ENCODE measurements around the gene ZMIZ1. TPM values are rescaled to one million over a fixed set of nuclear protein-coding genes. Genes with fewer than 3 reads are reported as not detected.
A peak's percentile ranks its signal among the peaks of the same experiment; 100 is the strongest.

The ZMIZ1 gene
- total RNA-seq, 6 experiments from 2014 or later: 38.6 to 60.3 (median 51.2) TPM

- H3K4me1 Mint-ChIP-seq (ENCODE audit: low read depth): peaks cover 52% of the 10 kb centered on the region
- no peak for DNase-seq
- no peak overlapping the region for H3K4me3 Mint-ChIP-seq
- TF ChIP-seq, protein P1, sequence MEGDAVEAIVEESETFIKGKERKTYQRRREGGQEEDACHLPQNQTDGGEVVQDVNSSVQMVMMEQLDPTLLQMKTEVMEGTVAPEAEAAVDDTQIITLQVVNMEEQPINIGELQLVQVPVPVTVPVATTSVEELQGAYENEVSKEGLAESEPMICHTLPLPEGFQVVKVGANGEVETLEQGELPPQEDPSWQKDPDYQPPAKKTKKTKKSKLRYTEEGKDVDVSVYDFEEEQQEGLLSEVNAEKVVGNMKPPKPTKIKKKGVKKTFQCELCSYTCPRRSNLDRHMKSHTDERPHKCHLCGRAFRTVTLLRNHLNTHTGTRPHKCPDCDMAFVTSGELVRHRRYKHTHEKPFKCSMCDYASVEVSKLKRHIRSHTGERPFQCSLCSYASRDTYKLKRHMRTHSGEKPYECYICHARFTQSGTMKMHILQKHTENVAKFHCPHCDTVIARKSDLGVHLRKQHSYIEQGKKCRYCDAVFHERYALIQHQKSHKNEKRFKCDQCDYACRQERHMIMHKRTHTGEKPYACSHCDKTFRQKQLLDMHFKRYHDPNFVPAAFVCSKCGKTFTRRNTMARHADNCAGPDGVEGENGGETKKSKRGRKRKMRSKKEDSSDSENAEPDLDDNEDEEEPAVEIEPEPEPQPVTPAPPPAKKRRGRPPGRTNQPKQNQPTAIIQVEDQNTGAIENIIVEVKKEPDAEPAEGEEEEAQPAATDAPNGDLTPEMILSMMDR (IDR thresholded peaks at IDR 0.05): no peak
- peaks cover 15% of the 10 kb centered on the region for H3K36me3 Mint-ChIP-seq (ENCODE audit: low read depth)
- peaks cover 21% of the 10 kb centered on the region for H3K27me3 Mint-ChIP-seq (ENCODE audit: insufficient read depth)
- H3K27ac Mint-ChIP-seq: peak overlapping the region; percentile 46
- H3K9me3 Mint-ChIP-seq: no peaks in the 10 kb centered on the region
Observed at GRCh38 chr10:79295563-79295962, 226.8 kb downstream of the ZMIZ1 start.

- peaks cover 18% of the 10 kb centered on the region for H3K27me3 Mint-ChIP-seq (ENCODE audit: insufficient read depth)
- no peaks in the 10 kb centered on the region for H3K9me3 Mint-ChIP-seq
- TF ChIP-seq, protein P1 (IDR thresholded peaks at IDR 0.05): no peak
- H3K27ac Mint-ChIP-seq: no peak overlapping the region; the same call in 1 of the 2 replicates
- no peak for DNase-seq
- peaks cover 24% of the 10 kb centered on the region for H3K36me3 Mint-ChIP-seq (ENCODE audit: low read depth)
- H3K4me1 Mint-ChIP-seq (ENCODE audit: low read depth): peaks cover 61% of the 10 kb centered on the region
- H3K4me3 Mint-ChIP-seq: no peak overlapping the region
Observed at GRCh38 chr10:79296431-79296830, 227.7 kb downstream of the ZMIZ1 start.

DNA sequence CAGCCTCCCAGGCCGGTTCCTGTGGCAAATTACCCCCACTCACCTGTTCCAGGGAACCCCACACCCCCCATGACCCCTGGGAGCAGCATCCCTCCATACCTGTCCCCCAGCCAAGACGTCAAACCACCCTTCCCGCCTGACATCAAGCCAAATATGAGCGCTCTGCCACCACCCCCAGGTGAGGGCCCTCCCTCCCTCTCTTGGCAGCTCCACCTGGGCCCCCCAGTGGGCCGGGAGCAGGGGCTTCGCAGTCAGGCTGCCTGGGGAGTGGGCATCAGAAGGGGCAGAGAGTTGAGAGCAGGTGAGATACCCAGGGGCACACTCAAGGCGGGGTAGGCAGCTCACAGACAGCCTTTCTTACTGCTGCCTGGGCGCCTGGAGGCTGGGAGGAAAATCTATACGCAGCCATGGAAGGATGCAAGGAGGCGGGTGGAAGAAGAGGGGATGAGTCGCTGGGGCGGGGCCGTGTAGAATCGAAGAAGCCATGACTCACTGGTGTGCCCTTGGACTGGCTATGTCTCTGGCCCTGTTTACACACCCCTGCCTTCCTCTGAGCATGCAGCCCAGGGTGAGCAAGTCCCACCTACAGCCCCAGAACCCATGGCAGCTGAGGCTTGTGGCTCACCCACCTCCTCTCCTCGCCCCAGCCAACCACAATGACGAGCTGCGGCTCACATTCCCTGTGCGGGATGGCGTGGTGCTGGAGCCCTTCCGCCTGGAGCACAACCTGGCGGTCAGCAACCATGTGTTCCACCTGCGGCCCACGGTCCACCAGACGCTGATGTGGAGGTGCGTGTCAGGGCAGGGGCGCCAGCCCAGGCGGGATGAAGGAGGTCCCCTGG lies 229.9 kb downstream of the ZMIZ1 start:
- peaks cover 26% of the 10 kb centered on the region for H3K36me3 Mint-ChIP-seq (ENCODE audit: low read depth)
- H3K9me3 Mint-ChIP-seq: no peaks in the 10 kb centered on the region
- peaks cover 17% of the 10 kb centered on the region for H3K27me3 Mint-ChIP-seq (ENCODE audit: insufficient read depth)
- peak overlapping the region; percentile 99 for H3K27ac Mint-ChIP-seq
- TF ChIP-seq, protein P1 (IDR thresholded peaks at IDR 0.05): no peak
- peak overlapping the region; percentile 71 for H3K4me3 Mint-ChIP-seq
- peak; percentile 98 for DNase-seq
- peaks cover 61% of the 10 kb centered on the region for H3K4me1 Mint-ChIP-seq (ENCODE audit: low read depth)

- peaks cover 16% of the 10 kb centered on the region for H3K27me3 Mint-ChIP-seq (ENCODE audit: insufficient read depth)
- H3K4me3 Mint-ChIP-seq: peak overlapping the region; percentile 71
- DNase-seq: peak; percentile 91
- H3K4me1 Mint-ChIP-seq (ENCODE audit: low read depth): peaks cover 57% of the 10 kb centered on the region
- peak overlapping the region; percentile 99 for H3K27ac Mint-ChIP-seq
- H3K36me3 Mint-ChIP-seq (ENCODE audit: low read depth): peaks cover 28% of the 10 kb centered on the region
- no peaks in the 10 kb centered on the region for H3K9me3 Mint-ChIP-seq
- TF ChIP-seq, protein P1 (IDR thresholded peaks at IDR 0.05): no peak
Observed at GRCh38 chr10:79299397-79300241, 230.9 kb downstream of the ZMIZ1 start.

GRCh38 chr10:79300711-79301110 lies 231.9 kb downstream of the ZMIZ1 start:
- TF ChIP-seq, protein P1 (IDR thresholded peaks at IDR 0.05): no peak
- peaks cover 14% of the 10 kb centered on the region for H3K27me3 Mint-ChIP-seq (ENCODE audit: insufficient read depth)
- H3K9me3 Mint-ChIP-seq: no peaks in the 10 kb centered on the region
- H3K4me3 Mint-ChIP-seq: peak overlapping the region; percentile 71
- H3K27ac Mint-ChIP-seq: peak overlapping the region; percentile 99
- H3K36me3 Mint-ChIP-seq (ENCODE audit: low read depth): peaks cover 24% of the 10 kb centered on the region
- DNase-seq: no peak
- H3K4me1 Mint-ChIP-seq (ENCODE audit: low read depth): peaks cover 51% of the 10 kb centered on the region

All from HFFc6 (cell line).